Amygdala (tissue), 56 donors: ENCODE results near the gene CATSPERB.
"Not testable (repeated sequence)": the region's sequence is repeated elsewhere in the genome, so short reads cannot be mapped to it uniquely, and the experiment has no call there.

Experiments
- DNase-seq, 56 donors: peaks; one replicate each; lab custom pipeline; 2025; lab: John Stamatoyannopoulos, UW

CATSPERB gene

DNA sequence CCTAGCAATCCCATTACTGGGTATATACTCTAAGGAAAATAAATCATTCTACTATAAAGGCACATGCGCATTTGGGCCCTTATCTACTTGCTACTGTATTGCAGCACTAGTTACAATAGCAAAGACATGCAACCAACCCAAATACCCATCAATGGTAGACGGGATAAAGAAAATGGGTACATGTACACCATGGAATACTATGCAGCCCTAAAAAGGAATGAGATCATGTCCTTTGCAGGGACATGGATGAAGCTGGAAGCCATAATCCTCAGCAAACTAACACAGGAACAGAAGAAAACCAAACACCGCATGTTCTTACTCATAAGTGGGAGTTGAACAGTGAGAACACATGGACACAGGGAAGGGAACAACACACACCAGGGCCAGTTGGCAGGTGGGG is 54.2 kb downstream of the CATSPERB start:
- DNase-seq: not testable (repeated sequence)

DNA sequence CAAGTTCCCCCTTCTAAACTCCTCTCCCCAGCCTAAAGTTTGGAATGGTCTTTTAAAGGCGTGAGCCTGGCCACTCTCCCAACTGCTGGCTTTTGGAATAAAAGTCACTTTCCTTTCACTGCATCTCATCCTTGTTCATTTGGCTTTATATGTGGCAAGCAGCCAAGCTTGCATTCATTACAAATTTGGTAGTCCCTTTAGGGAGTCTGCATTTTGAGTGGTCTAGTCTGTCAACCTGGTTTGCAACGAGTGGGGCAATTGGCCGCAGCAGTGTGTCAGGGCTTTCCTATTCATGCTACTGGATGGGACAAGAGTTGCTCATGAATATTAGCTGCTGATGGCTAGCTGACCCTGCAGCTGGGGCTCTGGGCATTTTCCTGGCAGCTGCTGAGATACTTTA is 57.0 kb downstream of the CATSPERB start:
- no peak for DNase-seq

DNA sequence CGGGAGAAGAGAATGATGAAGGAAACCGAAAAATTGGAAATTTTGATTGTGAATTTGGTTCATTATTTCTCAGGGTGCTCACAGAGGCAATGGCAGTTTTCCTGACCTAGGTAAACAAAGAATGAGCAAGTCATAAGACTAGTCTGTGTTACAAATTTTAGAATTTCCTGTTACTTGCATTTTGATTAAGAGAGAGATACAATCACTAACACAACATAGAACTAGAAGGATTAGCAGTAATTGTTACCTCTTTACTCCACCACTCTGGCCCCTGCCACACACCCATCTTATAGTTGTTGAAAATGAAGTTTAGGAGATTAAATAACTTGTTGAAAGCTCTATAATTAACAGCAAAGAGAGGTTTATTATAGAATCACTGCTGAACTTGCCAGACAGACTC is 62.0 kb downstream of the CATSPERB start:
- DNase-seq: no peak

DNA sequence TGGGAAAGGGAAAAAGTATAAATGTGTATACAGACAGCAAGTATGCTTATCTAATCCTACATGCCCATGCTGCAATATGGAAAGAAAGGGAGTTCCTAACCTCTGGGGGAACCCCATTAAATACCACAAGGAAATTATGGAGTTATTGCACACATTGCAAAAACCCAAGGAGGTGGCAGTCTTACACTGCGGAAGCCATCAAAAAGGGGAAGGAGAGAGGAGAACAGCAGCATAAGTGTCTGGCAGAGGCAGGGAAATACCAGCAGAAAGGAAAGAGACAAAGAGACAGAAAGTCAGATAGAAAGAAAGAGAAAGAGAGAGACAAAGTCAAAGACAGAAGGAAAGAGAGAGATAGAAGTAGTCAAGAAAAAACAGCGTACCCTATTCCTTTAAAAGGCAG is 64.8 kb downstream of the CATSPERB start:
- DNase-seq: not testable (repeated sequence)

DNA sequence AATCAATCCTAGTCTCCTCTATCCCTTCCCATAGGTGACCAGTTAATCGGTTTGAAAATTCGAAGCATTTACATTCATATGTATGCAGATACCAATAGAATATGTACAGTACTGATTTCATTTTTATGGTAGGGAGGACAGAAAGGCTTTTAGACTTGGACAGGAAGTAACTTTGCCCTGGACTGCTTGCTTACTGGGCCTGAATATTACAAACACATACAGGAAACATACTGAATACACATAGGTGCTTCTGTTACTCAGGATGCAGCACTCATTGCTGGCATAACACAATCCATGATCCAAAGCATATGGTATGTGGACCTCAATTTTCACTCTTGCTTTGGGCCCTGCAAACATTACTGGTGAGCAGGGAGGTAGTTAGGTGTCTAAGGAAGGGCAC is 71.1 kb downstream of the CATSPERB start:
- DNase-seq: no peak

DNA sequence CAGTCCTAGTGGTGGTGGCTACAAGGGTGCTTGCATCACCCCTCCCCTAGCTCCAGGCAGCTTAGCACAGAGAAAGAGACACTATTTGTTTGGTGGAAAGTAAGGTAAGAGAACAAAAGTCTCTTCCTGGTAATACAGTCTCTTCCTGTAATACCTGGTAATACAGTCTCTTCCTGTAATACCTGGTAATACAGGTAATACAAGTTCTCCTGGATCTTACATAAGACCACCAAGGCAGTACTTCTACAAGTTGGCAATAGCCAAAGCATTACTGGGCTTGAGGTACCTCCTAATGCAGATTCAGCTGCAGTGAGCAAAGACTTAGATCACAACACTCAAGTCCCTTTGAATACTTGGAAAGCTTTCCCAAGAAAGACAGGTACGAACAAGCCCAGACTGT is 77.0 kb downstream of the CATSPERB start:
- no peak for DNase-seq

DNA sequence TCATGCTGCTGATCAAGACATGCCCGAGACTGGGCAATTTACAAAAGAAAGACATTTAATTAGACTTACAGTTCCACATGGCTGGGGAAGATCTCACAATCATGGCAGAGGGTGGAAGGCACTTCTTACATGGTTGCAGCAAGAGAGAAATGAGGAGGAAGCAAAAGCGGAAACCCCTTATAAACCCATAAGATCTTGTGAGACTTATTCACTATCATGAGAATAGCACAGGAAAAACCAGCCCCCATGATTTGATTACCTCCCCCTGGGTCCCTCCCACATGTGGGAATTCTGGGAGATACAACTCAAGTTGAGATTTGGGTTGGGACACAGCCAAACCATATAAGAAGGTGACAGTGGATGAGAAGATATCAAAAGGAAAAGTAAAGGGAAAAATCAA is 78.4 kb downstream of the CATSPERB start:
- no peak for DNase-seq

DNA sequence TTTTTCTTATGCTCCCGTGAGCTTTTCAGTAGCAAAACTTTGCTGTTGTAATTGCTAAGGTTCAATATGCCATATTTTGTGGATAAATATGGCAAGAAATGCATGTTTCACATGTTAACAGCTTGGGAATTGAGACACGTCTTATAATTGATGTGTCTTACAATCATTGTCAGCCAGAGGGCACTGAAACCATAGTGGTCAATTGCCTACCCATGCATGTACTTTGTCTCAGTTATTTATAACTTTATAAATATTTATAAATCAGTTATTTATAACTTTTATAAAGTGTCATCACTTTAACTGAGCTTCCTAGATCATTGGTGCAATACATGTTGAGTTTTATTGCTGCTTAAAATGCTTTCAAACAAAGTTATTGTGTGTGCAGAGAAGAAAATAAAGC is 82.0 kb downstream of the CATSPERB start:
- DNase-seq: peak in 4 of 56 donors; percentile 0 to 15 (median 5)

DNA sequence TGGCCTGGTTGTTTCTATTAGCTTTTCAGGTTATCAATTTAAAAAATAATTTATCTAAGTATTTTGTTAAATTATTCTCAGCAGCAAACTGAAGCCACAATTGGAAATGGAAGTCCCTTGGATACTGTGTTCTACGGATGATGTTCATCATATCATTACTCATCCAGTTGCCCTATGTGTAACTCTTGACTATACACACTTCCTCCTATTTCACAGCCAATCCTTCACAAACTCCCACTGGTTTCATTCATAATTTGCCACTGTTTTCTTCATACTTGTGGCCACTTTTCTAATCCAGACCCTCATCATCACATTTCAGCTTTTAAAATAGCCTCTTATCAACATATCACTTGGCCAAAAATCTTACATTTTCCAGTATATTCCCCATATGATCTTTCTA is 84.0 kb downstream of the CATSPERB start:
- DNase-seq: no peak

DNA sequence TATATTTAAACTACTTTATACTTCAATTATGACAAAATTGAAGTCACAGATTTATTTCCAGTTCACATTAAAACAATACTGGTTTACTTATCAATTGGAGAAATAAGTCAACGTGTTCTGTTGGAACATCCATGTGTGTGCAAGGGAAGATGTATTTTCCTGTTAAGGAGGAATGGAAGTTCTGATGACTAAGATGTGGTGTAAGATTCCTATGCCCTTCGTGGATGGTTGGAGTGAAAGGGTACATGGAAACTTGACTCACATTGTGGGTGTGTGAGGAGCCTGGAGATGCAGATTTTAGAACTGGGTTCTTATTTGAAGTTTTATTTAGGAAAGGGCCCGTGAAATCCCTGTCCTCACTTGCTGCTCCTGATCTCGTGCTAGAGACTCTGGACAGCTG is 95.3 kb downstream of the CATSPERB start:
- no peak for DNase-seq

DNA sequence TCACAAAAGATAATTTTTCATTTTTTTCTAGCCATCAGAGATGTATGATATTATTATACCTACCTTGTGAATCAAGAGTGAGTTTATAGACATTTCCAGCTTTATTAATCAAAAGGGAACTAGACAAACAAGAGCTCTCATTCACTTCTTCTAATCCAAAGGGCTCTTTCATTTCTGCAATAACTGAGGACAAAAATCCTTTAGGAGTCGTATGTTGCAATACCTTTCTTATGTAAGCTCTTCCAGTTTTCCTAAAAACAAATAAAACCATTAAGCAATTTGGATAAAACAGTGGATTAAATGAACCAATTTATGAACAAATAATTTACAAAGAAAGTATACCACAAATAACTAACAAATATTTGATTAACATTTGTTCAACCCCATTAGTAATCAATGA is 107.1 kb downstream of the CATSPERB start:
- no peak for DNase-seq

DNA sequence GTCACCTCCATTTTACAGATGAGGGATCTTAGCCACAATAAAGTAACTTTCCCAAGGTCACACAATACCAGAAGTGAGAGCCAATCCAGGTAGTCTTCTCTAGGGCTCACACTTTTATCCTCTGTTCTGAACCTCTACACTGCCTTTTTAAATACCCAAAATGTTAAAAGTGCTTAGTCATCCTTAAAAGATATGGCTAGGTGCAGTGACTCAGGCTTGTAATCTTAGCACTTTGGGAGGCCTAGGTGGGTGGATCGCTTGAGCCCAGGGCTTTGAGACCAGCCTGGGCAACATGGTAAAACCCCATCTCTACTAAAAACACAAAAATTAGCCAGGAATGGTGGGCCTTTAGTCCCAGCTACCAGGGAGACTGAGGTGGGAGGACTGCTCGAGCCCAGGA is 117.7 kb downstream of the CATSPERB start:
- DNase-seq: no peak

DNA sequence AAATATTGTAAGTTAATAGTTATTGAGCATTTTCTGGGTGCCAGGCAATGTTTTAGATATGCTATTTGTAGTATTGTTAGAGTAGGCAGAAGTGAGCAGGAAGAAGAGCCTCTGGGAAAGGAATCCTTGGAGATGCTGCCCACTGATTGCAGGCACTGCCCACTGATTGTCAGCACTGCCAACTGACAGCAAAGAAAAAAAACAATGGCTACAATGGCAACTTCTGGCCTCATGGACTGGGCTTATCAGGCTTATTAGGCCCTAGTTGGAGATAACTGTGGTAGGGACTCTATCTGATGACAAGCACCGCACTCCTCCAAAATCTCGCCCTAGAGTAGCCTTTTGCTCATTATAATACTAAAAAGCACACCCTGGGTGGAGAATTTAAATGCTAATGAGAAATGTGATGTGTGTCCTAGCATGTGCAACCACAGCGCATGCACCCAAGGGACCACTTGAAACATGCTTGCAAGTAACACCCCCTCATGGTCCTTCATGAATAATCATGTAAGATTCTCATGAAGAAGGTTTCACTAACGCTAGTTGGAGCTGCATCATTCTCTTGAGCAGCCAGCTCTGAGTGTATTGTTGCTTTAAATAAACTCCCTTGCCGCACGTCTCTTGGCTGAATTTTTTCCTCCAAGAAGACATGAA is 118.3 kb downstream of the CATSPERB start:
- DNase-seq: no peak

DNA sequence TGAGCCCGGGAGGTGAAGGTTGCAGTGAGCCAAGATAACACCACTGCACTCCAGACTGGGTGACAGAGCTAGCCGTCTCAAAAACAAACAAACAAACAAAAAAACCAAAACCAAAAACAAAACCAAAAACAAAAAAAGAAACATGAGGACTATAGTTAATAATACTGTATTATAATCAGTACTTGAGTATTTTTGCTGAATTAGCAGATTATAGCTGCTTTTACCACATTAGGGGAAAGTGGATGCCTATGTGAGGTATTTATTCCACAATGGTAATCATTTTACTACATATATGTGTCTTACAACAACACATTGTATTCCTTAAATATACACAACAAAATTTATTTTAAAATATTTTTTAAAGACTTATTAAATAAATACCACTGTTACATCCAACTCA is 120.4 kb downstream of the CATSPERB start:
- DNase-seq: no peak

DNA sequence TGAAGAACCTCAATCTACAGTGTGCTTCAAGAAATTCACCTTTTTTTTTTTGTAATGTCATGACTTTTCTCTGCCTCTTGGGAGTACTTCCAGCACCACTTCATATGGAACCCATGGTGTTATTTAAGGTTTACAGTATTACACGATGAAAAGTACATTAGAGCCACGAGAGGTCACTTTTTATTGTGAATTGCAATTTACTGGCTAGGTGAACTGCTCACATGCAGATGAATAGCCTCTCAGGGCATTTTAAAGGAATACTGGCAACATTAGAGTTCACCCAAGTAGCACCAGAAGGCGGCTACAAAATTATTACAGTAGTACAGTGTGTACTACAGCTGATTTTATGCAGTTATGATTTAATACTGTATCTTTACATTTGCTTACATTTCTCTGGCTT is 122.7 kb downstream of the CATSPERB start:
- DNase-seq: no peak

DNA sequence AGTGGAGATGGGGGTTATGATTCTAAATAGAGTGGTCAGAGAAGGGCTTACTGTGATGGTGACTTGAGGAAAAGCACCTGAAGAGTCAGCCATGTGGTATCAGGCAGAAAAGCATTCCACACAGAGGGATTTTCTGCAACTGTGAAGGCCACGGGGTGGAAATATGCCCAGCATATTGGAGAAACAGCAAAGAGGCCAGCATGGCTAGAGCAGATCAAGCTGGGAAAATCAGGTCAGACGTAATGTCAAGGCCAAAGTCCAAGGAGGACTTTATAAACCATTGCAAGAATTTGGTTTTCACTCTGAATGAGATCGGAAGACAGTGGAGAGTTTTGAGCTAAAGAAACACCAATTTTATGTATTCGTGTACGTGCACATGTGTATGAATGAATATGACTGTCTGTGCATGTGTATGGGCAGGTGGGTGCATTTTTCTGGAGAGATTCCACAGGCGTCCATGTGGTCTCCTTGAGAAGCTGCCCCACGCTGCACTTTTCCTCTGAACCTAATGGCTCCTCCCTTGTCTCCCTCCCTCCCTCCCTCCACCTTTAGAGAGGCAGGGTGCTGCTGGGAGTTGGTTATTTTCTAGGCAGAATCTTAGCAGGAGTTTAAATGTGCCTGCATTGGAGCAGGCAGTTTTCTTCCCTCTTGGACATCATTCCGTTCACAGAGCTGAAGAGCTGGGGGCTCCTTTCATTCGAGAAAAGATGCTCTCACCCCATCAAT is 124.4 kb downstream of the CATSPERB start:
- no peak for DNase-seq

DNA sequence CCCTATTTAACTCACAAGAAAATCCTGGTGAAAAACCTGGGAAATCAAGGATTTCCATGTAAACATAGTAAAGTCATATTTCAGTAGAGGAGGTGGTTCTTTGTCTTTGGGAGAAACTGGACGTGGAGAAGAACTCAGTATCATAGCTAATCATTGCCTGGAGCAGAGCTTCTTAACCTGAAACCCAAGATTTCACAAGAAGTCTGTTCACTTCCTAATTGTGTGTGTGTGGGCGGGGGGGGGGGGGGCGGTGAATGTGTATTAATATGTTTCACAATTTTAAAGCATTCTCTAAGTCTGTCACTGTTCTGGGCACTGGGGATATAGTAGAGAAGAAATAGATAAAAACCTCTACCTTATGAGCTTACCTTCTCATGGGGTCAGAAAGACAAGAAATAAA is 125.0 kb downstream of the CATSPERB start:
- no peak for DNase-seq

DNA sequence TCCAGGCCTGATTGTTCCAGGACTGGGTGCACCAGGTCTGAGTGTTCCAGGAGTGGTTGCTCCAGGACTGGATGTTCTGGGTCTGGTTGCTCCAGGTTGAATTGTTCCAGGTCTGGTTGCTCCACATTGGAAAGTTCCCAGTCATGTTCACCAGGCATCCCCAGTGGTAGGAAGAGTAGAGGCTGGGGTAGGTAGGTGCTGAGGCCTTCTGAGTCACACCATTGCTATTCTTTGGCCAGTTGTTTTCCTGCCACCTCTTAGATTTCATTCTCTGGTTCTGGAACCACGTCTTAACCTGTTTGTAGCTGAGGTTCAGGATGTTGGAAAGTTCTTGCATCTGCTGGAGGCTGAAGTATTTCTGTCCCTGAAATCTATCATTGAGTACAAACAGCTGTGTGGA is 127.3 kb downstream of the CATSPERB start:
- DNase-seq: not testable (repeated sequence)

DNA sequence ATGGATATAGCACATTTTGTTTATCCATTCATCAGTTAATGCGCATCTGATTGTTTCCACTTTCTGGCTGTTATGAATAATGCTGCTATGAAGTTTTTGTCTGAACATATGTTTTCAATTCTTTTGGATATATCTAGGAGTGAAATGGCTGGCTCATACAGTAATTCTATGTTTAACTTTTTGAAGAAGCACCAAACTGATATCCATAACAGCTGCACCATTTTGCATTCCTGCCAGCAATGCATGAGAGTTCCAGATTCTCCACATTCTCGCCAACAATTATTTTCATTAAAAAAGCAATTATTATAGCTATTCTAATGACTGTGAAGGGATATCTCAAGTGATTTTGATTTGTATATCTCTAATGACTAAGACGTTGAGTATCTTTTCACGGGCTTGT is 131.9 kb downstream of the CATSPERB start:
- no peak for DNase-seq

DNA sequence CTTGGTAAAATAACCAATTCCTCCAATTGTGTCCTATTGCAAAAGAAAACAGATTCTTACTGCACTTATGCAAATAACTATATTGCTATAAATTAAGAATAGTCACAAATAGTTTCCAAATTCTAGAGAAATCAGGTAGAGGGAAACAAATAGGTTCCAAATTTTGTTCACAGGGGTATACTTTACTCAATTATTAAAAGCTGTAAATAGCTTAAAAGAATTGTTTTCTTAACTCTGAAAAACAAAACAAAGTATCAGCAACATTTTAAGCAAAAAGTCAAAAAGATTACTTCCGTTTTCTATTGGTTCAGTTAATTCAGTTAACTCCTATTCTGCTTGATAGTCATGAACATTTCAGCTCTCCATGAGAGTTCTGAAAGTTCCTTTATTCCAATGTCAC is 136.2 kb downstream of the CATSPERB start:
- DNase-seq: no peak

DNA sequence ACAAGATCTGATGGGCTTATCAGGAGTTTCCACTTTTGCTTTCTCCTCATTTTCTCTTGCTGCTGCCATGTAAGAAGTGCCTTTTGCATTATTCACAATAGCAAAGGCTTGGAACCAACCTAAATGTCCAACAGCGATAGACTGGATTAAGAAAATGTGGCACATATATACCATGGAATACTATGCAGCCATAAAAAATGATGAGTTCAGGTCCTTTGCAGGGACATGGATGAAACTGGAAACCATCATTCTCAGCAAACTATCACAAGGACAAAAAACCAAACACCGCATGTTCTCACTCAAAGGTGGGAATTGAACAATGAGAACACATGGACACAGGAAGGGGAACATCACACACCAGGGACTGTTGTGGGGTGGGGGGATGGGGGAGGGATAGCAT is 137.9 kb downstream of the CATSPERB start:
- DNase-seq: not testable (repeated sequence)

DNA sequence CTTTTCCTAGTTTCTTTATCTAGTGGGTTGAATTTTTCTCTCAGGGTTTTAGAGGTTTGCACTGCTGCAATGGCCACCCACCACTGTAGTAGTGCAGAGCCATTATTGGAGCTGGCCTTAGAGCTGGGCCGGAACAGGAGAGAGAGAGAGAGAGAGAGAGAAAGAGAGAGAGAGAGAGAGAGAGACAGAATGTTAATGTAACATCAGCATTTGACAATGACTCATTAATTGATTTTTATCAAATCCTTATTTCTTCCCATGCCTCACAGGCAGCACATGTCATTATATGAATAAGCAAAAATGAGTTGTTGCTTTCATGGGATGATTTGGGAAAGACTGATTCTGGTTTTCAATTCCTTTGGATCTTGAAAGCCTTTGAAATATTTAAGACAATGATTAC is 145.5 kb downstream of the CATSPERB start:
- DNase-seq: no peak

DNA sequence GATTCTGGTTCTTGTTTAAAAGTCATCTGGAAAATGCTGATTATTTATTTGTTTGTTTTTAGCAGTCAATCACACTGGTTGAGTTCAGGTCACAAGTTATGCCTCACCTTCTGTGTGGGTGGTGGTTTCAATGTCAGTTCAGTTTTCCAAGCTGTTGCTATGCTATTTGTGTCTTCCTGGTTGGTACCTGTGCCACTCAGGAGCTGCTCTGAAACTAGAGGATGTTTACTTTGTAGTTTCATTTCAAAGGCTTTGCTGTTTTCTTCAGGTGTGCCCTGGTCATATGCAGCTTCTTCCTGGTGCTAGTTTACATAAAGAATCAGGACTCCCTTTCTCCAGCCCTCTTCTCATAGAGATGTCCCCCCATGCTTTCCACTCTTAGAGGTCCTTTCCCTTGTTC is 146.0 kb downstream of the CATSPERB start:
- no peak for DNase-seq
